CD4-positive, alpha-beta T cell (primary cell): ENCODE results near the gene MYO1C. TPM values are rescaled to one million over a fixed set of nuclear protein-coding genes. Genes with fewer than 3 reads are reported as not detected.

Experiments used
- ATAC-seq: fragments of 200-7000 bp; cut with Tn5 transposase; one replicate; pipeline ENCODE4 v1.10.0; 2022; ENCODE audit warnings: mild to moderate bottlenecking; ENCODE audit not compliant: poor library complexity
- CTCF ChIA-PET: fragments of 350-600 bp; sonication (Branson Sonifier 250); formaldehyde crosslinking; loops from one replicate; lab custom pipeline; 2021; ENCODE audit warnings: antibody characterized with exemption, inconsistent platforms; lab: Charles Lee
- POLR2A ChIA-PET: fragments of 350-600 bp; sonication (Branson Sonifier 250); formaldehyde crosslinking; loops from one replicate; lab custom pipeline; 2021; ENCODE audit warnings: antibody characterized with exemption, inconsistent platforms; lab: Charles Lee
- DNase-seq, 14 experiments: peaks; one replicate each; pipeline ENCODE4 v3.0.0-alpha.2; 2013 to 2020; ENCODE audit warnings: mixed read lengths in 2 of 14
- H3K27ac ChIP-seq, 2 donors: one replicate each; pipeline versions ENCODE4 v1.5.1 to v1.7.0; 2013; ENCODE audit warnings: low read length in 2 of 2, low read depth in 1 of 2, mild to moderate bottlenecking in 1 of 2
- H3K27me3 ChIP-seq, 2 experiments: 1 replicate in 1 of 2; 2 replicates in 1 of 2; pipeline versions ENCODE4 v1.6.1 to v1.7.0; 2013; ENCODE audit warnings: low read length in 2 of 2, control low read depth in 1 of 2, mild to moderate bottlenecking in 1 of 2, moderate library complexity in 1 of 2; ENCODE audit not compliant: insufficient read depth in 2 of 2, control insufficient read depth in 1 of 2
- H3K36me3 ChIP-seq: one replicate; pipeline ENCODE4 v1.6.1; 2013; ENCODE audit warnings: low read length, control low read depth; ENCODE audit not compliant: insufficient read depth
- H3K4me1 ChIP-seq: one replicate; pipeline ENCODE4 v1.6.1; 2013; ENCODE audit warnings: low read length, control low read depth; ENCODE audit not compliant: insufficient read depth
- H3K4me3 ChIP-seq: one replicate; pipeline ENCODE4 v1.5.1; 2013; ENCODE audit warnings: mild to moderate bottlenecking, low read length, moderate library complexity
- H3K9me3 ChIP-seq, 2 experiments: 1 replicate in 1 of 2; 2 replicates in 1 of 2; pipeline versions ENCODE4 v1.6.1 to v1.7.0; 2013; ENCODE audit warnings: low read length in 2 of 2, mild to moderate bottlenecking in 2 of 2, control low read depth in 1 of 2, moderate library complexity in 1 of 2; ENCODE audit not compliant: control insufficient read depth in 1 of 2, insufficient read depth in 1 of 2
- H3K27ac Mint-ChIP-seq: one replicate; pipeline ENCODE4 v1.8.0; 2020; ENCODE audit warnings: mixed read lengths
- H3K27me3 Mint-ChIP-seq: one replicate; pipeline ENCODE4 v1.8.0; 2021; ENCODE audit warnings: mixed read lengths
- H3K36me3 Mint-ChIP-seq: one replicate; pipeline ENCODE4 v1.8.0; 2021; ENCODE audit warnings: low read depth, mixed read lengths
- H3K4me1 Mint-ChIP-seq: one replicate; pipeline ENCODE4 v1.8.0; 2021; ENCODE audit warnings: low read depth, mixed read lengths
- H3K4me3 Mint-ChIP-seq: one replicate; pipeline ENCODE4 v1.8.0; 2020; ENCODE audit warnings: mild to moderate bottlenecking, mixed read lengths
- H3K9me3 Mint-ChIP-seq: one replicate; pipeline ENCODE4 v1.8.0; 2020; ENCODE audit warnings: mixed read lengths
- CTCF ChIP-seq: fragments of 200-600 bp; IDR thresholded peaks from one replicate; pipeline ENCODE4 v1.8.0; 2022; ENCODE audit warnings: antibody characterized with exemption, mild to moderate bottlenecking
- intact Hi-C, 2 experiments: fragments of 100-400 bp; cut with DNase I in 1 of 2; cut with micrococcal nuclease in 1 of 2; formaldehyde crosslinking; loops; one replicate each; pipeline versions ENCODE4 v1.15.1 to v1.9.0; 2023 to 2025; cut with DNase I, micrococcal nuclease
- total RNA-seq, 174 experiments: library from RNA in 2 of 174; stranded (reverse) in 2 of 174; gene quantifications; one replicate each; pipeline ENCODE4 v1.2.3 and lab custom pipeline; 2021 to 2026

MYO1C gene
- total RNA-seq, 2 experiments from 2014 or later: 21.0 to 24.7 TPM

- Histone ChIP-seq H3K4me1 (peaks cover 38% of the 10 kb centered on the region), H3K9me3 (no peaks in the 10 kb centered on the region), H3K27me3 (no peaks in the 10 kb centered on the region), H3K36me3 (peaks cover 37% of the 10 kb centered on the region), H3K27ac (no peak overlapping the region), H3K4me3 (no peak overlapping the region)
- H3K27ac Mint-ChIP-seq: peak overlapping the region; percentile 80
- H3K4me1 Mint-ChIP-seq: peaks cover 25% of the 10 kb centered on the region
- no peak for TF ChIP-seq CTCF
- no peak for ATAC-seq
- ChIA-PET CTCF (no interaction called here), POLR2A (interaction anchor here (4.1 kb wide), 1 partner anchor 22 kb away, joined by 33 read pairs; the partner anchor contains the start of gene INPP5K)
- peak overlapping the region; percentile 91 for H3K4me3 Mint-ChIP-seq
- DNase-seq: no peak
- intact Hi-C loops: loop anchor here in 1 of 2 experiments (5.0 kb wide), 1 partner anchor 37 kb away; the partner anchor contains the start of gene CRK
- no peaks in the 10 kb centered on the region for H3K27me3 Mint-ChIP-seq
- H3K9me3 Mint-ChIP-seq: no peaks in the 10 kb centered on the region
- H3K36me3 Mint-ChIP-seq: peaks cover 47% of the 10 kb centered on the region
Measured at GRCh38 chr17:1494203-1494602, 1.7 kb upstream of the MYO1C start.

- no peaks in the 10 kb centered on the region for H3K27me3 ChIP-seq
- CTCF ChIA-PET: no interaction called here
- DNase-seq: peak in 2 of 14 experiments; percentile 49 to 51
- POLR2A ChIA-PET: interaction anchor here (1.2 to 4.1 kb wide), 3 partner anchors 23 to 37 kb away, joined by 5 to 33 read pairs (median 7); partner anchors contain the start of genes CRK and INPP5K
- peaks cover 36% of the 10 kb centered on the region for H3K36me3 ChIP-seq
- H3K4me1 Mint-ChIP-seq: peaks cover 31% of the 10 kb centered on the region
- no peaks in the 10 kb centered on the region for H3K9me3 ChIP-seq
- intact Hi-C loops: loop anchor here (2.0 to 5.0 kb wide), 2 partner anchors 21 to 36 kb away; partner anchors contain the start of gene CRK (in 1 of the 2)
- peak overlapping the region; percentile 80 for H3K27ac Mint-ChIP-seq
- no peaks in the 10 kb centered on the region for H3K9me3 Mint-ChIP-seq
- no peaks in the 10 kb centered on the region for H3K27me3 Mint-ChIP-seq
- no peak overlapping the region for H3K27ac ChIP-seq
- peaks cover 45% of the 10 kb centered on the region for H3K4me1 ChIP-seq
- no peak for ATAC-seq
- peaks cover 41% of the 10 kb centered on the region for H3K36me3 Mint-ChIP-seq
- no peak overlapping the region for H3K4me3 ChIP-seq
- TF ChIP-seq CTCF: no peak
- peak overlapping the region; percentile 91 for H3K4me3 Mint-ChIP-seq
Measured at GRCh38 chr17:1493291-1493980, 950 bp upstream of the MYO1C start.

GRCh38 chr17:1491443-1492248 lies 840 bp downstream of the MYO1C start:
- POLR2A ChIA-PET: interaction anchor here (1.1 to 4.1 kb wide), 3 partner anchors 24 to 28 kb away, joined by 3 to 33 read pairs (median 5); partner anchors contain the start of gene INPP5K
- DNase-seq (peak in 6 of 14 experiments; percentile 38 to 74 (median 58)), ATAC-seq (peak; percentile 14)
- no peaks in the 10 kb centered on the region for H3K27me3 ChIP-seq
- intact Hi-C loops: loop anchor here (2.0 to 5.0 kb wide), 2 partner anchors 23 to 34 kb away; partner anchors contain the start of gene CRK (in 1 of the 2)
- H3K36me3 ChIP-seq: peaks cover 20% of the 10 kb centered on the region
- no peak for TF ChIP-seq CTCF
- peaks cover 26% of the 10 kb centered on the region for H3K36me3 Mint-ChIP-seq
- peaks cover 40% of the 10 kb centered on the region for H3K4me1 Mint-ChIP-seq
- peak overlapping the region in 1 of 2 donors; percentile 66 for H3K27ac ChIP-seq
- peak overlapping the region; percentile 91 for H3K4me3 Mint-ChIP-seq
- H3K4me3 ChIP-seq: peak overlapping the region; percentile 67
- H3K4me1 ChIP-seq: peaks cover 61% of the 10 kb centered on the region
- CTCF ChIA-PET: interaction anchor here (1.1 kb wide), 1 partner anchor 24 kb away, joined by 5 read pairs; no protein-coding TSS in a partner anchor
- no peaks in the 10 kb centered on the region for H3K9me3 ChIP-seq
- peak overlapping the region; percentile 80 for H3K27ac Mint-ChIP-seq
- no peaks in the 10 kb centered on the region for H3K27me3 Mint-ChIP-seq
- H3K9me3 Mint-ChIP-seq: no peaks in the 10 kb centered on the region
